Measurements from ENCODE around the gene MTFR2.
A peak's percentile ranks its signal among the peaks of the same experiment; 100 is the strongest.

Gene MTFR2

DNA sequence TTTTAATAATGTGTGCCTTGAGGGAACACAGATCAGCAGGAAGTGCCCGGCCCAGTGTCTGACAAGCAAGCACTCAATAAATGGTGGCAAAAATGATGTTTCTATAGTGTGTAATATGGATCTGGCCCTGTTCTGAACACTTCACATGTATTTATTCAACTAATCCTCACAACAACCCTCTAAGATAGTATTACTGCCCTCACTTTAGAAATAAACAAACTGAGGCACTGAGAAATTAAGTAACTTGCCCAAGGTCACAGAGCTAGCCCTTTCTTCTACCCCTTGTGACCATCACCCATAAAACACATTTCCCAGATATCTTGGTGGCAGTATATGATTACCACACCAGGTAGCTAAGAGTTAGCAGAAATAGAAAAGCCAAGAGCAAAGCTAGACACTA is 12.8 kb upstream of the MTFR2 start:
- no peak overlapping the region for H3K4me3 ChIP-seq (ENCODE audit: low read depth, low read length)
- TF ChIP-seq POLR2A (IDR thresholded peaks at IDR 0.05; ENCODE audit: extremely low read depth, insufficient read length) (no peak), MYC (IDR thresholded peaks at IDR 0.05; ENCODE audit: low read depth, low read length) (no peak)
- TF ChIP-seq, protein P1, sequence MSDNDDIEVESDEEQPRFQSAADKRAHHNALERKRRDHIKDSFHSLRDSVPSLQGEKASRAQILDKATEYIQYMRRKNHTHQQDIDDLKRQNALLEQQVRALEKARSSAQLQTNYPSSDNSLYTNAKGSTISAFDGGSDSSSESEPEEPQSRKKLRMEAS (IDR thresholded peaks at IDR 0.05; ENCODE audit: low read depth, low read length), result no peak
- TF ChIP-seq, protein P2, sequence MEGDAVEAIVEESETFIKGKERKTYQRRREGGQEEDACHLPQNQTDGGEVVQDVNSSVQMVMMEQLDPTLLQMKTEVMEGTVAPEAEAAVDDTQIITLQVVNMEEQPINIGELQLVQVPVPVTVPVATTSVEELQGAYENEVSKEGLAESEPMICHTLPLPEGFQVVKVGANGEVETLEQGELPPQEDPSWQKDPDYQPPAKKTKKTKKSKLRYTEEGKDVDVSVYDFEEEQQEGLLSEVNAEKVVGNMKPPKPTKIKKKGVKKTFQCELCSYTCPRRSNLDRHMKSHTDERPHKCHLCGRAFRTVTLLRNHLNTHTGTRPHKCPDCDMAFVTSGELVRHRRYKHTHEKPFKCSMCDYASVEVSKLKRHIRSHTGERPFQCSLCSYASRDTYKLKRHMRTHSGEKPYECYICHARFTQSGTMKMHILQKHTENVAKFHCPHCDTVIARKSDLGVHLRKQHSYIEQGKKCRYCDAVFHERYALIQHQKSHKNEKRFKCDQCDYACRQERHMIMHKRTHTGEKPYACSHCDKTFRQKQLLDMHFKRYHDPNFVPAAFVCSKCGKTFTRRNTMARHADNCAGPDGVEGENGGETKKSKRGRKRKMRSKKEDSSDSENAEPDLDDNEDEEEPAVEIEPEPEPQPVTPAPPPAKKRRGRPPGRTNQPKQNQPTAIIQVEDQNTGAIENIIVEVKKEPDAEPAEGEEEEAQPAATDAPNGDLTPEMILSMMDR (IDR thresholded peaks at IDR 0.05; ENCODE audit: low read depth, low read length), result no peak
- no peak for DNase-seq (ENCODE audit: low read depth)

DNA sequence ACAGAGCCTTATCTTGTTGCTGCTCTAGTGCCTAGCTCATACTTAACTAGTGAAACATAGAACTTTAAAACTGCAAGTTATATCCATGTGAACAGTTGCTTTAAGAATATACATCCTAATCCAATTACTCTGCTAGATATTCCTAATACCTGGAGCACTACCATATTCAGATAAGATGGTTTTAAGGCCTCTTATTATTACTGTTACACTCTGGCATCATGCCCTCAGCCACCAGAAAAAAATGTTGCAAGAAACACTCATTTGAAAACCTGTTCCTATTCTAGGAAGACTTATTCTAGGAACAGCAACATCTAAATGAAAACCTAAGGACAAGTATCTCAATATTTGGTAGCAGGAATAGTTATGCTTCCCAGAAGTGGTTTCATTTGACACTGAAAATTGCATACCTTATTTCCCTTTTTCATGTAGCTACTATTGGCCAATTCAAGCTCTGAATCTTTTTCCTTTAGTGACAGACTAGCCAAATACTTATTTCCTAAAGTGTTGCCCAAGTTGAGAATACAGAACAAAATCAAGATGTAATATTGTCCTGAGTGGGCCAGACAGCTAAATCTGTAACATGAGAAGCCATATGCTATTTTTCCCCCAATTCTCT is 4.8 kb upstream of the MTFR2 start:
- TF ChIP-seq, protein P2 (IDR thresholded peaks at IDR 0.05; ENCODE audit: low read depth, low read length), result no peak
- no peak for TF ChIP-seq MYC (IDR thresholded peaks at IDR 0.05; ENCODE audit: low read depth, low read length)
- TF ChIP-seq, protein P1 (IDR thresholded peaks at IDR 0.05; ENCODE audit: low read depth, low read length), result no peak
- no peak for TF ChIP-seq POLR2A (IDR thresholded peaks at IDR 0.05; ENCODE audit: extremely low read depth, insufficient read length)
- DNase-seq (ENCODE audit: low read depth), result no peak
- H3K4me3 ChIP-seq (ENCODE audit: low read depth, low read length), result no peak overlapping the region

DNA sequence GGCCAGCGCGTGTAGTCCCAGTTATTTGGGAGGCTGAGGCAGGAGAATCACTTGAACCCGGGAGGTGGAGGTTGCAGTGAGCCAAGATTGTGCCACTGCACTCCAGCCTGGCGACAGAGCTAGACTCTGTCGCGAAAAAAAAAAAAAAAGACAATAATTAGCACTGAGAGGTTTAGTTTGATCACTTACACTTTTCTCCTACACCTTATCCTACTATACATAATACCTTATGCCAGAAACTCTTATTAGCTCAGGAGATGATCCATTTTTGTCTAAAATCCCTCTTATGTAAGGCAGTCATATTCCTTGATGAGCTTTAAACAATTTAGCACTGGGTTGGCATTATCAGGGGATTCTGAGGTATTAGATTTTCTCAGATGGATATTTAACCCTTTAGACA is 3.6 kb upstream of the MTFR2 start:
- no peak for DNase-seq (ENCODE audit: low read depth)
- TF ChIP-seq MYC (IDR thresholded peaks at IDR 0.05; ENCODE audit: low read depth, low read length) (no peak), POLR2A (IDR thresholded peaks at IDR 0.05; ENCODE audit: extremely low read depth, insufficient read length) (no peak)
- TF ChIP-seq, protein P1 (IDR thresholded peaks at IDR 0.05; ENCODE audit: low read depth, low read length), result no peak
- TF ChIP-seq, protein P2 (IDR thresholded peaks at IDR 0.05; ENCODE audit: low read depth, low read length), result no peak
- no peak overlapping the region for H3K4me3 ChIP-seq (ENCODE audit: low read depth, low read length)

DNA sequence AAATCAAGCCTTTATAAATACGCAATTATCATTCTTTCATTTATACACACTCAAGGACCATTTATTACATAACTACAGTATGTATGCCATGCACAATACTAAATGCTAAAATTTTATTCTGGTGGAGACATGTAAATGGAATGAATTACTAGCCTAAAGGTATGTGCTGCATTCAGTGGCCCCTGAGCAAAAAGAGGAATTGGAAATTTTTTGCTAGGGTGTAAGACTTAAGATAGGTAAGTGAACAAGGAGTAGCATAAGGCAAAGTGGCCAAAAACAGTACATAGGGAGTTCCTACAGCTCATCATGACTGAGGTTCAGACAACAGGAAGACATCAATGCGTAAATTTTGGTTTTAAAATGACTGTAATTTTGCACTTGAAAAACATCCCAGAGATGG is 2.3 kb upstream of the MTFR2 start:
- TF ChIP-seq, protein P2 (IDR thresholded peaks at IDR 0.05; ENCODE audit: low read depth, low read length), result no peak
- TF ChIP-seq POLR2A (IDR thresholded peaks at IDR 0.05; ENCODE audit: extremely low read depth, insufficient read length), result no peak
- TF ChIP-seq MYC (IDR thresholded peaks at IDR 0.05; ENCODE audit: low read depth, low read length), result no peak
- TF ChIP-seq, protein P1 (IDR thresholded peaks at IDR 0.05; ENCODE audit: low read depth, low read length), result no peak
- DNase-seq (ENCODE audit: low read depth), result no peak
- H3K4me3 ChIP-seq (ENCODE audit: low read depth, low read length), result no peak overlapping the region

DNA sequence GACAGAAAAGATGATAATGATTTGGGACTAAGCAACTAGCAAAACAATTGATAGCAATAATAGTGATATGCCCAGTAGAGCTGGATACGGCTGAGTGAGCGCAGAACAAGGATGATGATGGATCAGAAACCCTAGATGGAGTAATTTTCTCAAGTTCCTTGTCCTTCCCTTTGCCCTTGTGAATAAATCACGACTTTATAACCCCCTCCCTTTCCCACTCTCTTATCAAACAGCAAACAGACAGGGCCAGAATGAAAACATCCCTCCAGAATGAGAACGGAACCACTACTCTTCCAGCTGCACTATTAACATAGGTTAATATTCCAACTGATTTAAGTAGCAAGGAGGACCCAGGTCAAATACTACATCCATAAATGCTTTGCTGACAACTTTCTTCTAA is 1.3 kb upstream of the MTFR2 start:
- H3K4me3 ChIP-seq (ENCODE audit: low read depth, low read length), result peak overlapping the region; percentile 97

More for the DNA sequence above, 1.3 kb upstream of the MTFR2 start:
- TF ChIP-seq MYC (IDR thresholded peaks at IDR 0.05; ENCODE audit: low read depth, low read length) (no peak), POLR2A (IDR thresholded peaks at IDR 0.05; ENCODE audit: extremely low read depth, insufficient read length) (no peak)
- TF ChIP-seq, protein P2 (IDR thresholded peaks at IDR 0.05; ENCODE audit: low read depth, low read length), result no peak
- TF ChIP-seq, protein P1 (IDR thresholded peaks at IDR 0.05; ENCODE audit: low read depth, low read length), result no peak
- no peak for DNase-seq (ENCODE audit: low read depth)

Measured in NB4 (cell line).